ENCODE measurements around the gene PSMB3. TPM values are rescaled to one million over a fixed set of nuclear protein-coding genes. Genes with fewer than 3 reads are reported as not detected.

The PSMB3 gene
- total and polyA plus RNA-seq, 9 of the 15 experiments (the other 6 are each of a cell fraction or from before 2014, with no cell fraction given), result 460 to 2,775 (median 574) TPM

GRCh38 chr17:38749223-38750043, 3.1 kb upstream of the PSMB3 start (continued):
- TF ChIP-seq, protein P1, sequence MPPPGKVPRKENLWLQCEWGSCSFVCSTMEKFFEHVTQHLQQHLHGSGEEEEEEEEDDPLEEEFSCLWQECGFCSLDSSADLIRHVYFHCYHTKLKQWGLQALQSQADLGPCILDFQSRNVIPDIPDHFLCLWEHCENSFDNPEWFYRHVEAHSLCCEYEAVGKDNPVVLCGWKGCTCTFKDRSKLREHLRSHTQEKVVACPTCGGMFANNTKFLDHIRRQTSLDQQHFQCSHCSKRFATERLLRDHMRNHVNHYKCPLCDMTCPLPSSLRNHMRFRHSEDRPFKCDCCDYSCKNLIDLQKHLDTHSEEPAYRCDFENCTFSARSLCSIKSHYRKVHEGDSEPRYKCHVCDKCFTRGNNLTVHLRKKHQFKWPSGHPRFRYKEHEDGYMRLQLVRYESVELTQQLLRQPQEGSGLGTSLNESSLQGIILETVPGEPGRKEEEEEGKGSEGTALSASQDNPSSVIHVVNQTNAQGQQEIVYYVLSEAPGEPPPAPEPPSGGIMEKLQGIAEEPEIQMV (tag; conservative IDR thresholded peaks at IDR 0.05; ENCODE audit: low read depth), result no peak
- no peak for TF ChIP-seq FOS (IDR thresholded peaks at IDR 0.05; ENCODE audit: extremely low read depth, insufficient read length)
- TF ChIP-seq RUNX1 (IDR thresholded peaks at IDR 0.05; ENCODE audit: low read depth), result no peak
- no peak for TF ChIP-seq NFE2L1 (tag; IDR thresholded peaks at IDR 0.05; ENCODE audit: borderline replicate concordance, low read depth)
- TF ChIP-seq, protein P2, sequence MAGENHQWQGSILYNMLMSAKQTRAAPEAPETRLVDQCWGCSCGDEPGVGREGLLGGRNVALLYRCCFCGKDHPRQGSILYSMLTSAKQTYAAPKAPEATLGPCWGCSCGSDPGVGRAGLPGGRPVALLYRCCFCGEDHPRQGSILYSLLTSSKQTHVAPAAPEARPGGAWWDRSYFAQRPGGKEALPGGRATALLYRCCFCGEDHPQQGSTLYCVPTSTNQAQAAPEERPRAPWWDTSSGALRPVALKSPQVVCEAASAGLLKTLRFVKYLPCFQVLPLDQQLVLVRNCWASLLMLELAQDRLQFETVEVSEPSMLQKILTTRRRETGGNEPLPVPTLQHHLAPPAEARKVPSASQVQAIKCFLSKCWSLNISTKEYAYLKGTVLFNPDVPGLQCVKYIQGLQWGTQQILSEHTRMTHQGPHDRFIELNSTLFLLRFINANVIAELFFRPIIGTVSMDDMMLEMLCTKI (IDR thresholded peaks at IDR 0.05; ENCODE audit: partially characterized antibody), result no peak
- no peak for TF ChIP-seq MTF1 (CRISPR knock-in tag; IDR thresholded peaks at IDR 0.05; ENCODE audit: borderline replicate concordance)
- no peak for TF ChIP-seq SP2 (IDR thresholded peaks at IDR 0.05; ENCODE audit: extremely low read depth, low read depth, low read length, poor library complexity, severe bottlenecking)
- TF ChIP-seq SLC30A9 (CRISPR knock-in tag; IDR thresholded peaks at IDR 0.05), result no peak
- TF ChIP-seq SMARCE1 (IDR thresholded peaks at IDR 0.05), result no peak
- no peak for TF ChIP-seq TRIM24 (IDR thresholded peaks at IDR 0.05)
- no peak for TF ChIP-seq NR2C1 (IDR thresholded peaks at IDR 0.05)
- no peak for TF ChIP-seq NR2C1 (tag; IDR thresholded peaks at IDR 0.05)
- no peak for TF ChIP-seq ZZZ3 (IDR thresholded peaks at IDR 0.05)
- TF ChIP-seq PTTG1 (tag; IDR thresholded peaks at IDR 0.05; ENCODE audit: low read depth), result no peak
- TF ChIP-seq NUFIP1 (IDR thresholded peaks at IDR 0.05; ENCODE audit: partially characterized antibody), result no peak
- TF ChIP-seq MCM5 (IDR thresholded peaks at IDR 0.05; ENCODE audit: low read depth), result no peak
- TF ChIP-seq CBX3 (IDR thresholded peaks at IDR 0.05; ENCODE audit: borderline replicate concordance in 1 of 2, low read length in 2 of 2), result no peak; a peak in 1 of 3 replicates
- TF ChIP-seq, protein P3, sequence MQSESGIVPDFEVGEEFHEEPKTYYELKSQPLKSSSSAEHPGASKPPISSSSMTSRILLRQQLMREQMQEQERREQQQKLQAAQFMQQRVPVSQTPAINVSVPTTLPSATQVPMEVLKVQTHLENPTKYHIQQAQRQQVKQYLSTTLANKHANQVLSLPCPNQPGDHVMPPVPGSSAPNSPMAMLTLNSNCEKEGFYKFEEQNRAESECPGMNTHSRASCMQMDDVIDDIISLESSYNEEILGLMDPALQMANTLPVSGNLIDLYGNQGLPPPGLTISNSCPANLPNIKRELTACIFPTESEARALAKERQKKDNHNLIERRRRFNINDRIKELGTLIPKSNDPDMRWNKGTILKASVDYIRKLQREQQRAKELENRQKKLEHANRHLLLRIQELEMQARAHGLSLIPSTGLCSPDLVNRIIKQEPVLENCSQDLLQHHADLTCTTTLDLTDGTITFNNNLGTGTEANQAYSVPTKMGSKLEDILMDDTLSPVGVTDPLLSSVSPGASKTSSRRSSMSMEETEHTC (IDR thresholded peaks at IDR 0.05), result no peak
- peak; percentile 82 for TF ChIP-seq TAF9B (IDR thresholded peaks at IDR 0.05; ENCODE audit: partially characterized antibody)
- TF ChIP-seq HNRNPLL (IDR thresholded peaks at IDR 0.05; ENCODE audit: low read depth, low read length, poor library complexity, severe bottlenecking), result peak; percentile 20
- no peak for TF ChIP-seq RHOXF2B (CRISPR knock-in tag; conservative IDR thresholded peaks at IDR 0.05)
- no peak for TF ChIP-seq GTF2A2 (tag; IDR thresholded peaks at IDR 0.05)
- no peak for TF ChIP-seq NONO (IDR thresholded peaks at IDR 0.05; ENCODE audit: low read depth in 2 of 2, low read length in 1 of 2)
- TF ChIP-seq MBD2 (IDR thresholded peaks at IDR 0.05; ENCODE audit: borderline replicate concordance, low read depth), result peak; percentile 60; the same call in 1 of the 2 replicates

All from K562 (cell line).